Hypothalamus (tissue), 51 donors: ENCODE measurements around the gene LRPAP1.
"Not testable (repeated sequence)": the region's sequence is repeated elsewhere in the genome, so short reads cannot be mapped to it uniquely, and the experiment has no call there.

ENCODE experiments used
- DNase-seq, 51 donors: peaks; one replicate each; lab custom pipeline; 2025; lab: John Stamatoyannopoulos, UW

The LRPAP1 gene

GRCh38 chr4:3465698-3466671 lies 66.2 kb downstream of the LRPAP1 start:
- no peak for DNase-seq

- DNase-seq = no peak
These were observed 67.1 kb downstream of the LRPAP1 start for GRCh38 chr4:3464911-3465697.

GRCh38 chr4:3464349-3464905 lies 67.8 kb downstream of the LRPAP1 start:
- no peak for DNase-seq

- no peak for DNase-seq
These were observed 68.5 kb downstream of the LRPAP1 start for GRCh38 chr4:3463556-3464348.

- peak in 1 of 51 donors; percentile 11 for DNase-seq
These were observed 69.3 kb downstream of the LRPAP1 start, which contains the start of gene DOK7 for GRCh38 chr4:3462790-3463415. DOK7 (plus strand) TSS chr4:3463306; CDS start chr4:3463376, 70 bp downstream.

- no peak for DNase-seq
These were observed 69.9 kb downstream of the LRPAP1 start for GRCh38 chr4:3462321-3462789.

- peak in 1 of 51 donors; percentile 35 for DNase-seq
These were observed 70.5 kb downstream of the LRPAP1 start for GRCh38 chr4:3461515-3462291.

- DNase-seq = no peak
These were observed 71.3 kb downstream of the LRPAP1 start for GRCh38 chr4:3460926-3461325.

GRCh38 chr4:3459156-3459555 lies 73.1 kb downstream of the LRPAP1 start:
- not testable (repeated sequence) for DNase-seq

- DNase-seq = no peak
These were observed 73.9 kb downstream of the LRPAP1 start for GRCh38 chr4:3458371-3458770.

- not testable (repeated sequence) for DNase-seq
These were observed 76.6 kb downstream of the LRPAP1 start for GRCh38 chr4:3455596-3455995.
